ENCODE results near the gene CDH9. TPM values are rescaled to one million over a fixed set of nuclear protein-coding genes. Genes with fewer than 3 reads are reported as not detected.

The CDH9 gene
- total RNA-seq, 1 donor: not detected

DNA sequence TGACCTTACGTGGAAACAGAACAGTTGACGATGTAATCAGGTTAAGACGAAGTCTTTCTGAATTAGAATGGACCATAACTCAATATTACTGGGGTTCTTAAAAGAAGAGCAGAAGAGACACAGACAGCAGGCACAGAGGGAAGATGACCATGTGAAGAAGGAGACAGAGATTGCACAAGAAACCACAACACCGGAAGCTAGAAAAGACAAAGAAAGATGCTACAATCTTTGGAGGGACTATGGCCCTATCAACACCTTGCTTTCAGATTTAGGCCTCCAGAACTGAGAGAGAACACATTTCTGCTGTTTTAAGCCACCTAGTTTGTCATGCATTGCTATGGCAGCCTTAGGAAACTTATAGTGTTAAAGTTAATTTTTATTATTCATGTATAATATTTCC lies 27.1 kb downstream of the CDH9 start:
- TF ChIP-seq, protein P1, sequence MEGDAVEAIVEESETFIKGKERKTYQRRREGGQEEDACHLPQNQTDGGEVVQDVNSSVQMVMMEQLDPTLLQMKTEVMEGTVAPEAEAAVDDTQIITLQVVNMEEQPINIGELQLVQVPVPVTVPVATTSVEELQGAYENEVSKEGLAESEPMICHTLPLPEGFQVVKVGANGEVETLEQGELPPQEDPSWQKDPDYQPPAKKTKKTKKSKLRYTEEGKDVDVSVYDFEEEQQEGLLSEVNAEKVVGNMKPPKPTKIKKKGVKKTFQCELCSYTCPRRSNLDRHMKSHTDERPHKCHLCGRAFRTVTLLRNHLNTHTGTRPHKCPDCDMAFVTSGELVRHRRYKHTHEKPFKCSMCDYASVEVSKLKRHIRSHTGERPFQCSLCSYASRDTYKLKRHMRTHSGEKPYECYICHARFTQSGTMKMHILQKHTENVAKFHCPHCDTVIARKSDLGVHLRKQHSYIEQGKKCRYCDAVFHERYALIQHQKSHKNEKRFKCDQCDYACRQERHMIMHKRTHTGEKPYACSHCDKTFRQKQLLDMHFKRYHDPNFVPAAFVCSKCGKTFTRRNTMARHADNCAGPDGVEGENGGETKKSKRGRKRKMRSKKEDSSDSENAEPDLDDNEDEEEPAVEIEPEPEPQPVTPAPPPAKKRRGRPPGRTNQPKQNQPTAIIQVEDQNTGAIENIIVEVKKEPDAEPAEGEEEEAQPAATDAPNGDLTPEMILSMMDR (IDR thresholded peaks at IDR 0.05; ENCODE audit: insufficient read depth, low read length): no peak
- no peak overlapping the region for H3K4me3 ChIP-seq (ENCODE audit: low read depth, low read length)
- no peak for DNase-seq (ENCODE audit: low read depth)

DNA sequence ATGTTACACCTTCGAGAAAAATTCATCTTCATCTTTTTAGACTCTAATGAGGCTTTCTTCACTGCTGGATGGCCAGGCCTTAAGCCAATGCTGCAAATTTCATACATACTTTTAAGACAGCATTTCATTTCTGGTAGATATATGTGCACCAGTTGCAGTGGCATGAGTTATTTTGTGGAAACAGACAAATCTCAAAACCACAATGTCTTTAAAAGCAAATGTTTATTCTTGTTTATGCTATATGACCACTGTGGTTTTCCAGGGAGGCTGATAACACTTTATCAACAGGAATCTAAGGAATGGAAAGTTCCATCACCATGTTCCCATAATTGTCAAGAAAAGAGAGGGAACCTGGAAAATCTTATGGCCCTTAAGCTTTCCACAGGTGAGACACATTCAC lies 27.7 kb downstream of the CDH9 start:
- DNase-seq (ENCODE audit: low read depth): no peak
- no peak overlapping the region for H3K4me3 ChIP-seq (ENCODE audit: low read depth, low read length)
- TF ChIP-seq, protein P1 (IDR thresholded peaks at IDR 0.05; ENCODE audit: insufficient read depth, low read length): no peak

DNA sequence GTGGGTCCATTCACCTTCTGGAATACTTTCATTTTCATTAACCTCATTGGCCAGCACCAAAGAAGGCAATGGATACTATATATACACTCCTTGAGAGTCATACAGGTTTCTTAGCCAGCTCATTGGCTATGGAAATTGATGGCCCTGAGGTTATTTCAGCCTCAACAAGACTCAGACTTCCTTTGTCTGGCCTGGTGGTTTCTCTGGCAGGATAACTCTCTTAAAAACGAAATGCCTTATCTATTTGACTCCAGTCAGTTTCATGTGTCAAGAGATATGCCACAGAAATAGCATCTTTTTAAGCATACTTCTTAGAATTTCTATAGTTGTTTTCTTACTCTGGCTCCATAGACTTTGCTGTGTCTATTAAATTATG lies 28.9 kb downstream of the CDH9 start:
- no peak for DNase-seq (ENCODE audit: low read depth)
- H3K4me3 ChIP-seq (ENCODE audit: low read depth, low read length): no peak overlapping the region
- TF ChIP-seq, protein P1 (IDR thresholded peaks at IDR 0.05; ENCODE audit: insufficient read depth, low read length): no peak

DNA sequence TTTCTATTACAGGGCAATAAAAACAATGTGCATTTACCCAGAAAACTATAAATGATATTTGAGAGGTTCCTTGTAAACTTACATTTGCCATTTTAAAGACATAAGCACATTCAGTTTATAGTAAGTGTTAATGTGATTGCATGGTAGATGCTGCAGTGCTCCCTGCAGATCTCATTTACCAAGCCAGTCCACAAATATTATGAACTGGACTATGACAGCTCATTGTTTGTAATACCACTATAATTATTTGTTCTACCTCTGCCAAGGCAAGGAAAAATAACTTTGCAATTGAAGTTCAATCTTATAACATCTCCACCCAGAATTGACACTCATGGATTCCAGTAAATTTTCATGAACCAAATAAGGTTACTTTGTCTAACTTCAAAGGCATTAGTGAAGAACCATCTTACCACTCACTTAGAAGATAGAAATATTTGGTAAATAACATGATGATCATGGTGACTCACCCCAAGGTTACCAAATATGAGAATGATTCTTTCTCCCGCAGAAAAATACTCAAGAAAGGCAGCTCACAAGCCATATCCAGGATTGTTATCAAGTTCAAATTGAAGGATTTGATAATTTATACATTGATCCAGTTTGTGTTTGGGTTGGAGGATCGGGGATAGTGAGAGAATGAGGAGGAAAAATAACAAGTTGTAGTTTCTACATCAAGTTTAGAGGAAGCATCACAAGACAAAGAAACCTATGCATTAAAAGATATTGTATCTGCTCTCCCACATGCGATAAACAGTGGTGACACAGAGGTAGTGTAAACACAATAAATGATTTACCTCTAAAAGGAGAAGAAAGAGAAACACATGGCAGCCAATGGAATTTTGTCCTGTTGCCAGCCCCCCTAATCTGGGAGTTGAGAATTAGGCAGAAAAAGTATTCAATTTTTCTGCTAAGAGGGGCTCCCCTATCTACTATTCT lies 29.5 kb downstream of the CDH9 start:
- no peak overlapping the region for H3K4me3 ChIP-seq (ENCODE audit: low read depth, low read length)
- TF ChIP-seq, protein P1 (IDR thresholded peaks at IDR 0.05; ENCODE audit: insufficient read depth, low read length): no peak
- no peak for DNase-seq (ENCODE audit: low read depth)

DNA sequence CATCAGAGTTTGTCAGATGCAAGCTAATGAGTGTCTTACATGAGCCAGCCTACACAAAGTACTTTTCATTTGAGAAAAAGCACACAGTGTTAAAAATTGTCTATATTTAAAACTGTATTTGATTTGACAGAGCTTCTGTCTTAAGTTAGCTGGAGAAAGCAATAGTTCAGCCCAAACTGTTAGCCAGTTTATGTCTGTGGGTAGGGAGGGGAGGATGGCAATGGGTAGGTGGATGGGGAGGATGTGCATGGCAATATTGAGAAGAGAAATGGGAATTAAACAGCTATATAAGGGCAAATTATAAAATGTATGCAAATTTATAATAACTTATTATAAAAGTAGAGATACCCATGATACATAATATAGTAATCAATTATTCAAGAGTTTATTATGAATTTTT lies 31.3 kb downstream of the CDH9 start:
- no peak overlapping the region for H3K4me3 ChIP-seq (ENCODE audit: low read depth, low read length)
- DNase-seq (ENCODE audit: low read depth): no peak
- TF ChIP-seq, protein P1 (IDR thresholded peaks at IDR 0.05; ENCODE audit: insufficient read depth, low read length): no peak

DNA sequence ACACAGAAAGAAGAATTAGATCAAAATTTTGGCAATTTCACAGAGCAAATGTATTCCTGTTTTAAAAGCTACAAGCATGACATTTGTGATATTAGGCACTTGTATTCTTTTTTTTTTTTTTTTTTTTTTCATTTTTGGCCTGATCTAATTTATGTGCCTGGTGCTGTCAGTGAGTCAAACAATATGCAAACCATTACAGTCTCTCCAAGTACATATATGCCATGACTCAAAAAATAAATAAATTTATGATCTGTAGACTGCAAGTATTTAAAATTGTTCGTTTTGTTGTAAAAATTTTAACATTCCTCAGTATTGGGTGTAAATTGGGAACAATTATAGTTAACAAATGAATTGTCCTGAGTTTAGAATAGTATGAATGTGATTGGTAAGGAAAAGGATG lies 51.4 kb downstream of the CDH9 start:
- TF ChIP-seq, protein P1 (IDR thresholded peaks at IDR 0.05; ENCODE audit: insufficient read depth, low read length): no peak
- no peak overlapping the region for H3K4me3 ChIP-seq (ENCODE audit: low read depth, low read length)
- DNase-seq (ENCODE audit: low read depth): no peak

Data from fibroblast of the aortic adventitia (primary cell).